ENCODE measurements around the gene PAQR5.

The PAQR5 gene

GRCh38 chr15:69405110-69405509 lies 106.4 kb downstream of the PAQR5 start:
- DNase-seq (ENCODE audit: low read depth, low spot score): no peak
- no peak overlapping the region for H3K27ac ChIP-seq
- no peak overlapping the region for H3K9ac ChIP-seq (ENCODE audit: insufficient read length)
- no peak for TF ChIP-seq POLR2AphosphoS5 (IDR thresholded peaks at IDR 0.05; ENCODE audit: borderline replicate concordance, low read depth, low read length)
- TF ChIP-seq EZH2 (IDR thresholded peaks at IDR 0.05): no peak
- no peak for TF ChIP-seq FOXP2 (optimal IDR thresholded peaks at IDR 0.05; ENCODE audit: control extremely low read depth, extremely low read length, insufficient read depth)
- H3K36me3 ChIP-seq (ENCODE audit: insufficient read depth, low read length): peaks cover 7% of the 10 kb centered on the region; the same call in 1 of the 2 replicates
- no peak overlapping the region for H3K4me3 ChIP-seq
- no peaks in the 10 kb centered on the region for H3K9me3 ChIP-seq (ENCODE audit: low read depth, low read length)

GRCh38 chr15:69407719-69408400 lies 109.1 kb downstream of the PAQR5 start:
- H3K36me3 ChIP-seq (ENCODE audit: insufficient read depth, low read length): peaks cover 7% of the 10 kb centered on the region; the same call in 1 of the 2 replicates
- DNase-seq (ENCODE audit: low read depth, low spot score): no peak
- H3K27ac ChIP-seq: no peak overlapping the region
- TF ChIP-seq FOXP2 (optimal IDR thresholded peaks at IDR 0.05; ENCODE audit: control extremely low read depth, extremely low read length, insufficient read depth) (no peak), POLR2AphosphoS5 (IDR thresholded peaks at IDR 0.05; ENCODE audit: borderline replicate concordance, low read depth, low read length) (no peak), EZH2 (IDR thresholded peaks at IDR 0.05) (no peak)
- H3K4me3 ChIP-seq: no peak overlapping the region
- no peaks in the 10 kb centered on the region for H3K9me3 ChIP-seq (ENCODE audit: low read depth, low read length)
- no peak overlapping the region for H3K9ac ChIP-seq (ENCODE audit: insufficient read length)

- peaks cover 7% of the 10 kb centered on the region; the same call in 1 of the 2 replicates for H3K36me3 ChIP-seq (ENCODE audit: insufficient read depth, low read length)
- H3K4me3 ChIP-seq: no peak overlapping the region
- no peak overlapping the region for H3K9ac ChIP-seq (ENCODE audit: insufficient read length)
- H3K9me3 ChIP-seq (ENCODE audit: low read depth, low read length): no peaks in the 10 kb centered on the region
- no peak overlapping the region for H3K27ac ChIP-seq
- no peak for DNase-seq (ENCODE audit: low read depth, low spot score)
- no peak for TF ChIP-seq FOXP2 (optimal IDR thresholded peaks at IDR 0.05; ENCODE audit: control extremely low read depth, extremely low read length, insufficient read depth)
- no peak for TF ChIP-seq EZH2 (IDR thresholded peaks at IDR 0.05)
- TF ChIP-seq POLR2AphosphoS5 (IDR thresholded peaks at IDR 0.05; ENCODE audit: borderline replicate concordance, low read depth, low read length): no peak
Observed at GRCh38 chr15:69408841-69409240, 110.1 kb downstream of the PAQR5 start.

- Histone ChIP-seq H3K36me3 (ENCODE audit: insufficient read depth, low read length) (no peaks in the 10 kb centered on the region), H3K9ac (ENCODE audit: insufficient read length) (no peak overlapping the region), H3K27ac (no peak overlapping the region), H3K4me3 (no peak overlapping the region), H3K9me3 (ENCODE audit: low read depth, low read length) (no peaks in the 10 kb centered on the region)
- TF ChIP-seq POLR2AphosphoS5 (IDR thresholded peaks at IDR 0.05; ENCODE audit: borderline replicate concordance, low read depth, low read length) (no peak), EZH2 (IDR thresholded peaks at IDR 0.05) (no peak), FOXP2 (optimal IDR thresholded peaks at IDR 0.05; ENCODE audit: control extremely low read depth, extremely low read length, insufficient read depth) (no peak)
- DNase-seq (ENCODE audit: low read depth, low spot score): no peak
Observed at GRCh38 chr15:69410248-69410874, 111.6 kb downstream of the PAQR5 start.

GRCh38 chr15:69412274-69412673 lies 113.6 kb downstream of the PAQR5 start:
- no peak overlapping the region for H3K9ac ChIP-seq (ENCODE audit: insufficient read length)
- DNase-seq (ENCODE audit: low read depth, low spot score): no peak
- H3K36me3 ChIP-seq (ENCODE audit: insufficient read depth, low read length): peaks cover 10% of the 10 kb centered on the region

GRCh38 chr15:69412701-69413100 lies 114.0 kb downstream of the PAQR5 start:
- Histone ChIP-seq H3K9ac (ENCODE audit: insufficient read length) (no peak overlapping the region), H3K36me3 (ENCODE audit: insufficient read depth, low read length) (peaks cover 15% of the 10 kb centered on the region), H3K4me3 (no peak overlapping the region), H3K27ac (no peak overlapping the region), H3K9me3 (ENCODE audit: low read depth, low read length) (no peaks in the 10 kb centered on the region)
- DNase-seq (ENCODE audit: low read depth, low spot score): no peak
- TF ChIP-seq POLR2AphosphoS5 (IDR thresholded peaks at IDR 0.05; ENCODE audit: borderline replicate concordance, low read depth, low read length) (no peak), FOXP2 (optimal IDR thresholded peaks at IDR 0.05; ENCODE audit: control extremely low read depth, extremely low read length, insufficient read depth) (no peak), EZH2 (IDR thresholded peaks at IDR 0.05) (no peak)

More at GRCh38 chr15:69412274-69412673, 113.6 kb downstream of the PAQR5 start:
- no peak for TF ChIP-seq POLR2AphosphoS5 (IDR thresholded peaks at IDR 0.05; ENCODE audit: borderline replicate concordance, low read depth, low read length)
- TF ChIP-seq EZH2 (IDR thresholded peaks at IDR 0.05): no peak
- no peak for TF ChIP-seq FOXP2 (optimal IDR thresholded peaks at IDR 0.05; ENCODE audit: control extremely low read depth, extremely low read length, insufficient read depth)
- H3K4me3 ChIP-seq: no peak overlapping the region
- no peaks in the 10 kb centered on the region for H3K9me3 ChIP-seq (ENCODE audit: low read depth, low read length)
- no peak overlapping the region for H3K27ac ChIP-seq

GRCh38 chr15:69413822-69414700 lies 115.3 kb downstream of the PAQR5 start, which contains the start of gene KIF23:
Gene KIF23 (plus strand): TSS chr15:69414349. CDS start chr15:69414466, 117 bp downstream.
- Histone ChIP-seq H3K9ac (ENCODE audit: insufficient read length) (peak within 1 kb of the TSS; percentile 86), H3K27ac (peak within 1 kb of the TSS; percentile 56; the same call in 1 of the 2 replicates), H3K36me3 (ENCODE audit: insufficient read depth, low read length) (peaks cover 28% of the 10 kb centered on the region), H3K9me3 (ENCODE audit: low read depth, low read length) (no peaks in the 10 kb centered on the region), H3K4me3 (peak within 1 kb of the TSS; percentile 89)
- no peak for TF ChIP-seq EZH2 (IDR thresholded peaks at IDR 0.05)
- peak; percentile 76; the same call in 1 of the 2 replicates for TF ChIP-seq POLR2AphosphoS5 (IDR thresholded peaks at IDR 0.05; ENCODE audit: borderline replicate concordance, low read depth, low read length)
- DNase-seq (ENCODE audit: low read depth, low spot score): no peak

- Histone ChIP-seq H3K9ac (ENCODE audit: insufficient read length) (peak overlapping the region; percentile 86), H3K36me3 (ENCODE audit: insufficient read depth, low read length) (peaks cover 35% of the 10 kb centered on the region), H3K27ac (peak overlapping the region; percentile 56; the same call in 1 of the 2 replicates), H3K9me3 (ENCODE audit: low read depth, low read length) (no peaks in the 10 kb centered on the region), H3K4me3 (peak overlapping the region; percentile 89)
- DNase-seq (ENCODE audit: low read depth, low spot score): no peak
- TF ChIP-seq EZH2 (IDR thresholded peaks at IDR 0.05) (no peak), FOXP2 (optimal IDR thresholded peaks at IDR 0.05; ENCODE audit: control extremely low read depth, extremely low read length, insufficient read depth) (no peak), POLR2AphosphoS5 (IDR thresholded peaks at IDR 0.05; ENCODE audit: borderline replicate concordance, low read depth, low read length) (no peak)
Observed at GRCh38 chr15:69414701-69415167, 116.0 kb downstream of the PAQR5 start.

Measured in SK-N-MC (cell line).